Measurements from ENCODE around the gene TFCP2L1. TPM values are rescaled to one million over a fixed set of nuclear protein-coding genes. Genes with fewer than 3 reads are reported as not detected.

TFCP2L1 gene
- total RNA-seq, 1 donor from 2014 or later = 0.19 TPM

DNA sequence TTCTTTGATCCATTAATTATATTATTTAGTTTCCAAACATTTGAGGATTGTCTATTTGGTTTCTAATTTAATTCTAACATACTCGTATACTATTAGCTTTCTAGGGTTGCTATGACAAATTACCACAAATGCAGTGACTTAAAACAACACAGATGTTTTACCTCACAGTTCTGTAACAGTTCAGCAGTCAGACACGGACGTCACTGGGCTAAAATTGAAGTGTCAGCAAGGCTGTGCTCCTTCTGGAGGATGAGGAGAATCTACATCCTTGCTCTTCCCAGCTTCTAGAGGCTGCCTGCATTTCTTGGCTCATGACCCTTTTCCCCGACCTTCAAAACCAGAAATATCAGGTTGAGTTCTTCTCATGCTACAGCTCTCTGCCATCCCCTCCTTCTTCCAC is 117.6 kb downstream of the TFCP2L1 start:
- intact Hi-C loops (cut with DNase I) = no loop called here
- DNase-seq = no peak
- no peak for ATAC-seq (ENCODE audit: poor library complexity)

Other genes starting within 250 kb of the TFCP2L1 start
- 28.8 TPM for gene RNU4ATAC, start 245.7 kb upstream of the TFCP2L1 start, total RNA-seq